Fibroblast of skin of scalp (primary cell): ENCODE data around the gene SVBP.
"Not testable (repeated sequence)": the region's sequence is repeated elsewhere in the genome, so short reads cannot be mapped to it uniquely, and the experiment has no call there.

Experiments used
- DNase-seq: peaks from one replicate; pipeline ENCODE4 v3.0.0-alpha.2; 2013

The SVBP gene

GRCh38 chr1:42841010-42841409 lies 23.8 kb upstream of the SVBP start:
- DNase-seq, result no peak

DNA sequence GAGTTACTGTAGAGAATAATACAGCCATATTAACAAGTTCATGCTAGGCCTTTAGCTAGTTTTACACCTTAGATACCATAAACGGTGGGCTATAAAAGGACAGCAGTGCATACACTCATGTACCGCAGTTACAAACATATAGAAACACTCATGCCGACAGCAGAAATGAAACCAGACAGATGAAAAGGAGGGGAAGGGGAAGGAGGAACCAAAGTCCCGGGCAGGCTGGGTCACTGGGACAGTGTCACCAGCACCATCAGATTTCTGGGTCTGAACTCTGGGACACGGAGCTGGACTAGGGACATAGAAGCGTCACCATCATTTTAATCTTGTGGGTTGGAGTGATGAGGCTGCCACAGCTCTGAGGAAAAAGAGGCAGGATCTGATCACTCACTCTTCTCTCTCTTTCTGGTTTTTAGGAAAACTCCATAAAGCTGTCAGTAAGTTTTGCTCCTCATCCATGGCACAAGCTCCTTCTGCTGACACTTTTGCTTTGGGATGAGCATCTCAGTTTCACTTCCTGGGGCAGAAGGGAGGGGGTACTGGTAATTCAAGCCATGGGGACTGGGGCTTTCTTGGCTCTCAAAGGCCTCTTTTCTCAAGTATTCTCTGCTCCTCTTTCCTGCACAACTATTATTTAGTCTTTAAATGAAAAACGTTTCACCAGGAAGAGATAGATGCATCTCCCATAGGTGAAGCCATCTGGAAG lies 21.4 kb upstream of the SVBP start:
- DNase-seq, result no peak

DNA sequence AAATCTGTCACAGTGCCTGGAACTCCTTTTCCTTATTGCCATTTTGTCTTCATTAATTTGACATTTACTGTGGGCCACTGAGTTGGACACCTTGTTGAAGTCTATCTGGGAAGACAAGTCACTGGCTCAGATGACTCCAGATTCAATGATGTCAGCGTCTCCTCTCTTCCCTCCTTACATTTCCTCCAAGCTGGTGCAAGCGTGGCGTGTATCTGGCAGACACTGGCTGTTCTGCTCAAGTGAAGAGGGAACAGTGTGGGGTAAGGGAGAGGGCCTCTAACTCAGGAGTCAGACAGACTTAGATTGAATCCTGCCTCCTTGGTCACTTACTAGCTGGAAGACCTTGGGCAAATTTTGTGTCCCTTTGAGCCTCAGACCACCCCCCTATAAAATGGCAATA lies 20.5 kb upstream of the SVBP start:
- DNase-seq, result no peak

DNA sequence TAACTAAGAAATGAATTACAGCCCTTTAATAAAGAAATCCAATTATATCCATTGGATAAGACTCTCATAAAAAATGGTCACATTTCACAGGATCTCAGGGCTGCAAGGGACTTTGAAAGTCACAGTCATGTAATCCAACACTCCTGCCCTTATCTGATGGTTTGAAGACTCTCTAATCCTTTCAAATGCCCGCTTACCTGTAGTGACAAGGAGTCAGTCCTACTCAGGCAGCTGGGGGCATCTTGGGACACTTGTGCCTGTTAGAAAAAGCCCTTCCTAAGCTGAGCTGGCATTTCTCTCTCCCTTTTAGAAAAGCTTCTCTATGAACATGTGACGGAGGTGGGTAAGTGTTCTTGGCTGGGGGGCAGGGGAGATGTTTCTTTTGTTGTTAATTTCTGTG lies 18.2 kb upstream of the SVBP start:
- no peak for DNase-seq

DNA sequence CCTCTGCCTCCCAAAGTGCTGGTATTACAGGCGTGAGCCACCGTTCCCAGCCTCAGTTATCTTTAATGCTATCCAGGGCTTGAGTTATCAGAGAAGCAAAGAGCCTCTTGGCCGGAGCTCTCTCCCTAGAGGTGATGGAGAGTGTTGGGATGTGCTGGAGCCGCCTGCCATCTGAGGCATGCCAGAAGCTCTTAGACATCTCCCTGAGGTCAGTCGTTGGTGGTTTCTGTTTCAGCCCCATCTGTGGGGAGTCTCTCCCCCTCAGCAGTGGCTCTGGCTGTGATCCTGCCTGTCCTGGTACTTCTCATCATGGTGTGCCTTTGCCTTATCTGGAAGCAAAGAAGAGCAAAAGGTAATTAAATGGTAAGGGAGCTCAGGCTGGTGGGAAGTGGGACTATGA lies 17.6 kb upstream of the SVBP start:
- DNase-seq, result no peak

GRCh38 chr1:42833981-42834380 lies 16.8 kb upstream of the SVBP start:
- DNase-seq, result no peak

DNA sequence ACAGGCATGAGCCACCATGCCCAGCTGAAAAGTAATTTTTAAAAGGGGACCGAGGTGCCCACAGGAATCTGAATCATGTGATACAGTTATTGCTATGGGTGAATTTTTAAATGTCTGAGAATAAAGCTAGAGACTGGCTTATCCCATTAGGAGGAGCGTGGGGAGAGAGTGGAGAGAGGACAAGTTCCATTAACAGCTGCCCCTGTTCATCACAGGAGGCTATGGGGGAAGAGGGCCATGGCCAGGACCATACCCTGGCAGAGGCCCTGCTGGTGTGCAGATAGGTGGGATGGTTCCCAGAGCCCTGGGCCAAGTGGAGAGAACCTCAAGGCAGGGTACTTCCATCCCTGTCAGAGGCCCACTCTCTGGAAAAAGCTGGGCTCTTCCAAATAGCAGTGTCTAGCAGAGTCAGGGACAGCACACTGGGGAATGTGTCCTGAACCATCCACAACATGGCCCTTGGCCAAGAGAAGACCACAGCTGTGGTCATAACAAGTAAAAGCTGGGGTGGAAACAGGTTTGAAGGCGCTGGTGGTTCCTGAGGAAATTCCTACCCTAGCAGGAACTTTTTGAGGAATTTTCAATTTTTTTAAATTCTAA lies 15.5 kb upstream of the SVBP start:
- peak; percentile 4 for DNase-seq

GRCh38 chr1:42831273-42831672 lies 14.1 kb upstream of the SVBP start:
- DNase-seq, result no peak

DNA sequence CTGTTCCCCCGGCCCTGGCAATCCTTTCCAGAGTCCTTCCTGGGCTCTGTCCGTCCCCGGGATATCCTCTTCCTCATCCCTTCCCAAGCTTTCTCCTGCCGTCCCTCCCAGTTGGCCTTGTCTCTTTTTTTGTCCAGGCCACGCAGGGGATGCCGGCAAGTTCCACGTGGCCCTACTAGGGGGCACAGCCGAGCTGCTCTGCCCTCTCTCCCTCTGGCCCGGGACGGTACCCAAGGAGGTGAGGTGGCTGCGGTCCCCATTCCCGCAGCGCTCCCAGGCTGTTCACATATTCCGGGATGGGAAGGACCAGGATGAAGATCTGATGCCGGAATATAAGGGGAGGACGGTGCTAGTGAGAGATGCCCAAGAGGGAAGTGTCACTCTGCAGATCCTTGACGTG lies 13.4 kb upstream of the SVBP start:
- DNase-seq, result no peak

DNA sequence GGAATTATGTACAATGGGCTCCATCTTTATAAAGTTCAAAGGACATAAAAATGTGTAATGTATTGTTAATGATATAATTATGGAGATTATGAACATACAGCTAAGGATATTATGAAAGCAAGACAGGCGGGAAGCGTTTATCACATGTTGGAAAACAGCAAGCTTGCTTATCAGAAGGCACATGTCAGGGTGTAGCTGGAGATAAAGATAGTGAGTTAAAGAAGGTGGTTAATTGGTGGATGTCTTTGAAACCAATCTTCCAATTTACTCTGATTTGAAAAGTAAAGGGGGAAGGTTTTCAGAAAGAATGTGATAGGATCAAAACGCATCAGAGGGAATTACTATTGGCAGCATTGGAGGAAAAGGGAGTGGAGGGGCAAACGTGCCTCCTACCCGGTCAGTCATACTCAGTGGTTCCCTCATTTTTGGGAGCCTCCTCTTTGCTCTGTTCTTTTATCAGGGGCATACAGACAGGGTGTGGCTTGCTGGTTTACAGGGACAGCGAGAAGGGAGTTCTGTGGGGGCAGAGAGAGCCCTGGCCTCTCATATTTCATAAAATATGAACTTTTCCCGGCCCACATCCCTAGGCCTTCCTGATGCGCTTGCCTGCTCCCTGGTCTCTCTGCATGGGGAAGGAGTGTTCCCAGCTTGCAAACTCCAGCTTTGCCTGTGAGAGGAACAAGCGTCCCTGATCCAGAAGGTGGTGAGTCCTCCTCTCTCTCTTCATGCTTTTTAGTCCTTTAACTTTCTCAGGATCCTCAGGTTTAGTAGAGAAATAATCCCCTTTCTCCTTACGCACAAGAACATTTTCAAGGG lies 8.0 kb upstream of the SVBP start:
- no peak for DNase-seq

- DNase-seq, result no peak
Observed at GRCh38 chr1:42824481-42825035, 7.4 kb upstream of the SVBP start.

DNA sequence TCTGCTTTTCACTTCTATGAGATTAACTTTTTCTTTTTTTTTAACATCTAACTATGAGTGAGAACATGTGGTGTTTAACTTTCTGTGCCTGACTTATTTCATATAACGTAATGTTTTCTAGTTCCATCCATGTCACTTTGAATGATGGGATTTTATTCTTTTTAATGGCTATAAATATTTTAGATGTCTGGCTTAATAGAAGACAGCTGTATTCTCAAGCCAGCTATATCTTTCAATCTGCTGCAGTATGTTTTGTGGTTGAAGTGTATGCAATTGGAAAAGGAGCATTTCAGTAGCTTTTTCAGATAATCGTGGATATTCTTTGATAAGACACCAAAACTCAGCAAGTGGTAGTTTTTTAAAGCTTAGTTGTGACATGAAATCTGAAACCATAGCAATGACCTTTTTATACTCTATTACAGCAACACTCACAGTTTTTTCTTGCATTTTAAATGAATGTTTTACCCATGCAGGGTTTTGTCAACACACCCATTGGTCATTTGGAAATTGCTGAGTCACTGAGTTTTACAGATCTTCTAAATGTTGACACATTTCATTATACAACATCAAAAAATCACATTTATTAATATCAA lies 5.7 kb upstream of the SVBP start:
- peak; percentile 77 for DNase-seq

GRCh38 chr1:42821690-42822089 lies 4.5 kb upstream of the SVBP start:
- no peak for DNase-seq

GRCh38 chr1:42820813-42821212 lies 3.6 kb upstream of the SVBP start:
- no peak for DNase-seq

DNA sequence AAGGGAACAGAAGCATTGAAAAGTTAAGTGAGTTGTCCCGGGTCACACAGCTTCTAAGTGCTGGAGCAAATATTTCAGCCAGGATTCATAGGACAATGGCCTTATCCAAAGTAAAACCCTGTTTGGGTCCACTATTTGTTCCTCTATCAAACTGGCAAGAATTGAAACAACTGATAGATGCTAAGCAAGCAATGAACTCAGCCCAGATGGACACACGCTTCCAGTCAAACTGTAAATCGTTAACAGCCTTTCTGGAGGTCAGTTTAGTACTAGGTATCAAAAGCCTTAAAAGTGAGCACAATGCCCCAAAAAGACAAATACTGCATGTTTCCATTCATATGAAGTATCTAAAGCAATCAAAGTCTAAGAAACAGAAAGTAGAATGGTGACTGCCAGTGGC lies 779 bp upstream of the SVBP start:
- no peak for DNase-seq

- DNase-seq, result no peak
Observed at GRCh38 chr1:42817440-42817767, 207 bp upstream of the SVBP start.

DNA sequence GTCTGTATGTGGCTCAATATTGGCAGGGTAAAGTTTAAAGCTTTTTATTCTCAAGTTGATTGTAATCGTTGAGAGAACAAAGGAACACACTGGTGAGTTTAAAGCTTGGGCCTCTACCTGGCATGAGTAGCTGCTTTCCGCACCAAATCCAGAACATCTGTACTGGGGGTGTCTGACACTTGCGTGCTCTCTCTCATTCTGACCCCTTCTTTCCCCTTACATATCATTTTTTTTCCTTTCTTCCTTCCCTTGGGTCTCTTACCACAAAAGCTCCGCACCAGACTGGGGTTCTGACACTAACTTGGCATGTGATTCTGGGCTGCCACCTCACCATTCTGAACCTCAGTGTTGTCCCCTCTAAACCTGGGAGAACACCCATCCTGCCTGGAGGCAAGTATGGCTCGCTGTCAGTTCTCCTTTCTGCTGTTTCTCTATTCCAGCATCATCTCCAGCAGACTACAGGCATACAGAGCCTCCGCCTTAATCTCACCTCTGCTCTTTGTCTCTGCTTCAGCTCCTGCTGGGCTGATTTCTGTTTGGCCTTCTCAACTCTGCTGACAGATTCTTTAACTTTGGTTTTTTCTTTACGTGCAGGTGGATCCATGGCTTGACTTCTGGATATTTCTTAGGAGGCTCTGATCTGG lies 1.1 kb downstream of the SVBP start:
- DNase-seq, result no peak

DNA sequence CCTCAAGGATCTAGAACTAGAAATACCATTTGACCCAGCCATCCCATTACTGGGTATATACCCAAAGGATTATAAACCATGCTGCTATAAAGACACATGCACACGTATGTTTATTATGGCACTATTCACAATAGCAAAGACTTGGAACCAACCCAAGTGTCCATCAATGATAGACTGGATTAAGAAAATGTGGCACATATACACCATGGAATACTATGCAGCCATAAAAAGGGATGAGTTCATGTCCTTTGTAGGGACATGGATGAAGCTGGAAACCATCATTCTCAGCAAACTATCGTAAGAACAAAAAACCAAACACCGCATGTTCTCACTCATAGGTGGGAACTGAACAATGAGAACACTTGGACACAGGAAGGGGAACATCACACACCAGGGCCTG lies 2.4 kb downstream of the SVBP start:
- DNase-seq, result not testable (repeated sequence)

DNA sequence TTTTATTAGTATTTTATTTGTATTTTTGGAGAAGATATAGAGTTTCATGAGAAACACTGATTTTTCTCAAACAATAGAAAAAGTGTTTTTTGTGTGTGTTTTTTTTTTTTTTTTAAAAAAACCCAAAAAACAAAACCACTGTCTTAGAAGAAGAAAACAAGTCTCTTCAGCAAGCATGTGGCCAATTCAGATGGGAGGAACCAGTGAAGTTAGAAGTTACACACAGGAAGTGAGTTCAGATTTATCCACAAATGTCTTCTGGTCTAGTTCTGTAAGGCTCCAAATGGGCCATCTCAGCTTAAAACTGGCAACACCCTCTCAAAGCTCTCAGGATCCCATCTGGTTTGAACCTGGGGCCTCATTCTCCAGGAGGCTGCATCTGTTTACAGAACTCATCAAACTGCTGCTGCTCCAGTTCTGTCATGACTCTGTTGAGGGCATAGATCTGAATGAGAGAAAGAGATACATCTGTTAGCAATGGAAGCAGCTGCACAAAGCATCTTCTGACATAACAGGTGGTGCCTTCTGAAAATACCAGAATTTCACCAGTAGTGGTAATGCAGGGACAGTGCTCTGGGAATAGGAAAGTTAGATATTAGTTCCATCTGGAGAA lies 10.0 kb downstream of the SVBP start:
- DNase-seq, result no peak

DNA sequence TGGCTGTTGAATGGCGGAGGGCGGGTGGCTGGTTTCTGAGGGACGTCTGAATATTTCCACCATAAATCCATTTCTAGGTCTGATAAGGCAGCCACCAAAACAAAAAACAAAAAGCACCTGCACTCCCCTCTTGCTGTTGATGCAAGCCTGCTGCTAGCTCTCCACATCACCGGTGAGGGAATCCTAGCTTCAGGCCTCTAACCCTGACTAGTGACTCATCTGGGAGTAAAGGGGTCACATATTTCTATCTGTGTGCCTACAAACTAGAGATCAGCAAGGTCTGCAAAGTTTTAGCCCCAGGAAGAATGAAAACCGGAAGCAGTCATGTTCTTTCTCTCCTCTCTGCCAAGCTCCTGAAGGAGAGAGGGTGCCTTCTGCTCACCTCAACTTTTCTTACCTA lies 10.6 kb downstream of the SVBP start:
- no peak for DNase-seq

GRCh38 chr1:42806171-42806570 lies 11.0 kb downstream of the SVBP start:
- DNase-seq, result no peak

GRCh38 chr1:42801832-42802473 lies 15.2 kb downstream of the SVBP start:
- peak; percentile 62 for DNase-seq
